GM18868 (cell line): ENCODE data around the gene SREBF2.
"Not testable (repeated sequence)": the region's sequence is repeated elsewhere in the genome, so short reads cannot be mapped to it uniquely, and the experiment has no call there.

Experiments
- ATAC-seq: cut with Tn5 transposase; IDR thresholded peaks from one replicate; pipeline ENCODE4 v1.9.1; 2021; ENCODE audit warnings: mild to moderate bottlenecking, moderate library complexity; ENCODE audit not compliant: unreplicated experiment

Gene SREBF2

GRCh38 chr22:41820447-41820846 is 12.5 kb upstream of the SREBF2 start:
- no peak for ATAC-seq

GRCh38 chr22:41821471-41822316 is 11.2 kb upstream of the SREBF2 start:
- ATAC-seq = no peak

- no peak for ATAC-seq
Observed at GRCh38 chr22:41822317-41823057, 10.4 kb upstream of the SREBF2 start.

GRCh38 chr22:41823797-41824196 is 9.1 kb upstream of the SREBF2 start:
- ATAC-seq = no peak

GRCh38 chr22:41825376-41825775 is 7.5 kb upstream of the SREBF2 start:
- ATAC-seq = no peak

- no peak for ATAC-seq
Observed at GRCh38 chr22:41826021-41826420, 6.9 kb upstream of the SREBF2 start.

- ATAC-seq = no peak
Observed at GRCh38 chr22:41826430-41827383, 6.2 kb upstream of the SREBF2 start.

- no peak for ATAC-seq
Observed at GRCh38 chr22:41827671-41828070, 5.2 kb upstream of the SREBF2 start.

- ATAC-seq = no peak
Observed at GRCh38 chr22:41828516-41828915, 4.4 kb upstream of the SREBF2 start.

GRCh38 chr22:41830174-41830573 is 2.7 kb upstream of the SREBF2 start:
- no peak for ATAC-seq

GRCh38 chr22:41831383-41831782 is 1.5 kb upstream of the SREBF2 start:
- ATAC-seq = no peak

- ATAC-seq = no peak
Observed at GRCh38 chr22:41831828-41832552, 915 bp upstream of the SREBF2 start.

- peak; percentile 6 for ATAC-seq
Observed at GRCh38 chr22:41833369-41834004, 582 bp downstream of the SREBF2 start.

- no peak for ATAC-seq
Observed at GRCh38 chr22:41834005-41834944, 1.4 kb downstream of the SREBF2 start.

- not testable (repeated sequence) for ATAC-seq
Observed at GRCh38 chr22:41835462-41835861, 2.6 kb downstream of the SREBF2 start.

- no peak for ATAC-seq
Observed at GRCh38 chr22:41836551-41836950, 3.6 kb downstream of the SREBF2 start.

GRCh38 chr22:41838842-41839618 is 6.1 kb downstream of the SREBF2 start:
- ATAC-seq = no peak

GRCh38 chr22:41840216-41840615 is 7.3 kb downstream of the SREBF2 start:
- no peak for ATAC-seq
